ENCODE measurements around the gene PWWP2B.

Gene PWWP2B

DNA sequence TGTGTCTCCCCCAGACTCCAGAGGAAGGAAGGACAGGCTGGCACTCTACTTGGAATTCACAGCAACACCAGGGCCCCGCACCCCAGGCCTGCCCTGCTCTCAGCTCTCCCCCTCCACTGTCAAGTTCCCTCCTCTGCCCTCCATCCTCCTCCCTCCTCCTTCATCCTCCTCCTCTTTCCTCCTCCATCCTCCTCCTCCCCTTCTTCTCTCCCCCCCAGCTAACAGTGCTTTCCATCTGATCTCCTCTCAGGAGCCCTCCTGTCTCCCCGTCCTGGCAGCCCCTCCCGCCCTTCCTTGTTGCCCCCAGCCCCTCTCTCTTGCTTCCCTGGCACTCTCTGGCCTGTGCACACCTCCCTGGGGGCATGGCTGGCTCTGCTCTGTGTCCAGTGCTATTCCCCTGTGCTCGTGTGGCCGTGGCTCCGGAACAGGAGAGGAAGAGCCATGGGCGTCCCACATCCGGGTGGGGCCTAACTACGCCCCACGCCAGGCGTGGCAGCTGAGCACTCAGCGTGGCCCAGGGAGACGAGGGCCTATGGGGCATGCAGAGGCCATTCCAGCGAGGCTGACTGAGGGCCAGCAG, 64.2 kb downstream of the PWWP2B start:
- DNase-seq, result no peak

DNA sequence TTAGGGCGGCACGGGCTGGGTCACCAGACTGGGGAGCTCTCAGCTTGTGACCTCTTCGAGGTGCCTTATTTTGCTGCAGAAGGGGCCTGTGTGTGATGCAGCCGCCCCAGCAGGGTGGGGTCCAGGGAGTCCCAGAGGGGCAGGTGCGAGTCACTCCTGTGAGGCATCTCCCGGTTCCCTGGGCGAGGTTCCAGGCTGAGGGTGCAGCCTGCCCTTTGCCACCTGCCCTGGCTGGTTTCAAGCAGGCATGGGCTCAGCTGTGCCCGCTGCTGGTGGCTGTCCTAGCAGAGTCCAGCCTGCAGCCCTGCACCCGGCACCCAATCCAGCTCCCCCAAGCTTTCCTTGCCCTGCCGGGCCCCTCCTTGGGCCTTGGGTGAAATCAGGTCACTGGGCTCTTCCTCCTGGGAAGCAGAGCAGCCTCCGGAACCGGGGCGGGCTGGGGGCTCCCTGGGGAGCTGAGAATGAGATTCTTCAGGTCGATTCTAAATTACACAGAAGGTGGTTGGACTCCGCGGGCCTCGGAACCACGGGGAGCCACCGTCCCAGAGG, 64.8 kb downstream of the PWWP2B start:
- no peak for DNase-seq

DNA sequence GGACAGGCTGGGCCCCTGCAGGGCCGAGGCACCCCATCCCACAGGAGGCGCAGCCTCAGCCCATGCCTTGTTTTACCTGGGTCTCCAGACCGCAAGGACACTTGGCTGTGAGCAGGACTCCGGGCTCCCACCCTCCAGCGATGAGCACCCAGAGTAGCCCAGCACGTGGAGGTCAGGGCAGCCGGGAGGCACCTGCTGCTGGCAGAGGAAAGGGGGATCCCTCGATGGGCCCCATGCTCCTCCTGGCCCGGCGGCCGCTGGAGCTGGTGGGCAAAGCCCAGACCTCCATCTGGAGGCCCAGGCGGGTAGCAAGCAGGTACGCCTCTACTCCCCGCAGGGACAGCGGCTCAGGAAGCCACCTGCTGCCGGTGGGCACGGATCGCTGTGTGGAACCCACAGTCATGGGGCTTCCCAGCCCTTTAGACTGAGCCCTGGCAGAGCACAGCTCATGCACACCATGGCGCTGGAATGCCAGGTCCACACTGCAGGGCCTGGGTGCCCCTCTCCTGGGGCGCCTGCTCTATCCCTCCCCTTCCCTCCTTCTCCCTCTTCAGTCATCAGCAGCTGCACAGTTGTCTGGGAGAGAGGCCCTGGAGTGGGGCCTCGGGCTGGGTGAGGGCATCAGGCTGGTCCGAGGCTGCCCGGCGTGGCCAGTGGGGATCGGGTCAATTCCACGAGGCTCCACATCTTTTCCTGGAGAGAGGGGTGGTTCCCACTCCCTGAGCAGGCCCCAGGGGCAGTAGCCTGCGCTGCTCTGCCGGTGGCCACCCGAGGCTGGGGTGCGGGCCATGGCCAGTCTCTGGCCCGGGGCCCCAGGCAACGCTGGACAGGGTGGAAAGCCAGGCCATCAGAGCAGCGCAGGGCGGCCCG, 65.7 kb downstream of the PWWP2B start:
- DNase-seq, result no peak

DNA sequence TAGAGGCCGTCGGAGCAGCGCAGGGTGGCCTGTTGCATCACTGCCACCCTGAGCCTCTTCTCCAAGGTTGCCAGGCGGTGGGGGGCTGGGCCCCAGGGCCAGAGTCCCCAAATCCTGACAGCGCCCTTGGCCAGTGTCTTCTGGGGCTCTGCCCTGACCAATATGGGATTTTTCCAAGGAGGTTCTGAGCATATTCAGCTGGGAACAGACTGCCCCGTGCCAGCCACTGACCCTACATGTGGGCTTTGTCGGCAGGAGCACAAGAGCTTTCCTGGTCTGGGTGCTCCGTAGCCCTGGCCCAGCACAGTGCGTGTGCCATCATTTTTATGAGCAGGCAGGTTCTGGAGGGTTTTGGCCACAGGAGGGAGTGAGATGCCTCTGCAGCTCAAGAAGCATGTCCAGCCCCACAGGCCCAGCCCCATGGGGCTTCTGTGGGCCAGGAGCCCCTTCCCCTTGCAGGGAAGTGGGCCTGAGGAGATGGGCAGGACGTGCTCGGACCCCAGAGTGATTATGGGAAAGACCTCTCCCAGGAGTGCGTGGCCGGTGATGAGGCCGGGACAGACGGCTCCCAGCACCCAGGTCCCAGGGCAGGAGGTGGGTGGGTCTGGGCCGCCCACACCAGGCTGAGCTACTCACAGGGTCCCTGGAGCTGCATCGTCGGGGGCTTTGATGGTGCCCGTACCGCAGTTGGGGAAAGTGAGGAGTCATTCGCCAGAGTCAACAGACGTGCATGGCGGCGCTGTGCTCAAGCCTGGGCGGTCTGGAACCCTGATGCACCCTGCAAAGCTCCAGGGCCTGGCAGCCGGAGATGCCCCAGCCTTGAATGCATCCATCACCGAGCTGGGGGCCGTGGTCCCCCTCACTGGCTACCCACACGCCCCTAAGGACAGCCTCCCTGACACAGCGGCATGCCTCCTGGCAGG, 66.6 kb downstream of the PWWP2B start:
- no peak for DNase-seq

DNA sequence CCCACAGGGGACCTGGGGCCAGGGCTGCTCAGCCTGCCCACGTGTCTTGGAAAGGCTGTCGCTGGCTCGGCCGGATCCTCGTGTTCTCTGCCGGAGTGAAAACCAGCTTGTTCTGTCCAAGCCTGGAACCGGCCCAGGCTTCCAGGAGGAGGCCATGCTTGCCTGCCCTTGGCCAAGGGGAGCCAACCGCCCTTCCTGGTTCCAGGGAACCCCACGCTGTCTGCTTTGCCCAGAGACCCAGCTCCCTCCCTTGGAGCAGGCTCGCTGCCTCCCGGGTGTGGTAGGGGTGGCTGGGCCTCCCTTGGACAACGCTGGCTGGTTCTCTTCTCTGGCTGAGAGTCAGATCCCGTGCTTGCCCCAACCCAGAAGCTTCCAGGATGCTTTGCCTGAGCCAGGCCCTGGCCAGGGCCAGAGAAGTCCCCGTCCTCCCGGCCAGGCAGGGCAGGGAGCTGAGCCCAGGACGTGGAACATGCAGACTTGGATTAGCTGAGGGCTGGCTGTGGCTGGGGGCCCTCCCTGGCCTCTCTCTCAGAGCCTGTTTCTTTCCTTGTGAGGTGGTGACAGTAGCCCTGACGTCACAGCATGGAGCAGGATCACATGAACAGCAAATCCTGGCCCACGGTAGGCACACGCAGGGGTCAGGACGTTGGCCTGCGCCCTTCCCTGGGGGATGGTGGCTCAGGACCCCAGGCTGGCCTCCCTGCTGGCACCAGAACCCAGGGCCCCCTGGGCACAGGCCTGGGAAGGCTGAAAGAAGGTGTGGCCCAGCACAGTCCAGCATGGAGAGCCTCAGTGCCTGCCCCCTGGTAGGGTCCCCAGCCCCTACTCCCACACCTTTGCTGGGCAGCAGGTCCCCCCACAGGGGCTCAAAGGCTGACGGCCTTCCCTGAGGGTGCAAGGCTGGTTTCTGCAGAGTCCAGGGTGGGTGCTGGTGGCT, 67.5 kb downstream of the PWWP2B start:
- no peak for DNase-seq

DNA sequence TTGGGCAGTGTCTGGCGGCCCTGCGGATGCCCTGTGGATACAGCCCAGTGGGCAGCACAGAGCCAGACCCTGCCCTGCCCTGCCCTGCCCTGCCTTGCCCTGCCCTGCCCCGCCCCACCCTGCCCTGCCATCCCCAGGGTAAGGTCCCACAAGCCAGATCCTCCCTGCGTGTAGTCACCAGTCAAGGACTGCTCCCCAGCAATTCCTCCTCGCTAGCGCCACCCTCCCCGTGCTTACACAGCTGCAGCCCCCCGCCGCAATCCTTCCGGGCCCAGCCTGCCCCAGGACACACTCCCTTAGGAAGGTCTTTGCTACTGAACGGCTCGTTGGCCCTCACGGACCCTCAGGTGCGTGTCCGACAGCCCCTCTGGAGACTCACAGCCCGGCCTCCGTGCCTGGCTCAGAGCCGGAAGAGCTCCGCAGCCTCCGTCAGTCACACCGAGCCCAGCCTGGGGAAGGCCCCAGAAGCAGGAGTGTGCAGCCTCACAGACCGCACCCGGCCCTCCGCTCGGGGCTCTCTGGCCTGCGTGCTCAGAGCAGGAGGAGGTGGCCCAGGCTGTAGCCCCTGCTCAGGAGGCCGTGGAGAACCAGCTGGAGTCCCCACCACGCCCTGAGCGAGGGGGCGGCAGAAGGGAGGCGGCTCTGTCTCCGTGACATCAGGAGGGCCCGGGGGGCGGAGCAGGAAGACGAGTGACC, 68.3 kb downstream of the PWWP2B start:
- DNase-seq, result no peak

DNA sequence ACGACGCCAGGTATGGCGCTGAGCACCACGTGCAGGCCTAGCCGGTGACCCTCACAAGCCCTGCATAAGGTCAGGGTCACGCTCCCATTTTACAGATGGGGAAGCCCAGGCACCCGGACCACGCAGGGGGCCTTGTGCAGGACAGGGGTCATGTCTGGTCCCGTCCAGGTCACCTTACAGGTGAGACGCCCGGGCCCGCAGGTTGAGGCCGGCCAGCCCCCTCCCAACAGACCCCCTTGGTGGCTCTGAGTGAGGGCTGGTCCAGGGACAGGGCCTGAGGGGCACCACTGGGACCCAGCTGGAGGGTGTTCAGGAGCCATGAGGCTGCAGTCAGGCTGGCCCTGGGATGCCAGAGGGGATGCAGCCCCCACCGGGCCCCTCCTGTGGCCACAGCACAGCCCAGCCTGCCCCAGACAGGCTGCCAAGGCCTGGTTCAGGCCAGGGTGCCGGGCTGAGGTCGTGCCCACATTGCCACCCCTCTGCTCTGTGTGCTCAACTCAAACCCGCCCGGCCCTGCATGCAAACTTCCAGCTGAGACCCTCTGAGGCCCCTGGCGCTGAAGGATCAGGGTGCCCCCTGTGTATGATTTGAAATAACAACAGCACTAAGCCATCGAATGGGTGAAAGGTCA, 69.0 kb downstream of the PWWP2B start:
- no peak for DNase-seq

DNA sequence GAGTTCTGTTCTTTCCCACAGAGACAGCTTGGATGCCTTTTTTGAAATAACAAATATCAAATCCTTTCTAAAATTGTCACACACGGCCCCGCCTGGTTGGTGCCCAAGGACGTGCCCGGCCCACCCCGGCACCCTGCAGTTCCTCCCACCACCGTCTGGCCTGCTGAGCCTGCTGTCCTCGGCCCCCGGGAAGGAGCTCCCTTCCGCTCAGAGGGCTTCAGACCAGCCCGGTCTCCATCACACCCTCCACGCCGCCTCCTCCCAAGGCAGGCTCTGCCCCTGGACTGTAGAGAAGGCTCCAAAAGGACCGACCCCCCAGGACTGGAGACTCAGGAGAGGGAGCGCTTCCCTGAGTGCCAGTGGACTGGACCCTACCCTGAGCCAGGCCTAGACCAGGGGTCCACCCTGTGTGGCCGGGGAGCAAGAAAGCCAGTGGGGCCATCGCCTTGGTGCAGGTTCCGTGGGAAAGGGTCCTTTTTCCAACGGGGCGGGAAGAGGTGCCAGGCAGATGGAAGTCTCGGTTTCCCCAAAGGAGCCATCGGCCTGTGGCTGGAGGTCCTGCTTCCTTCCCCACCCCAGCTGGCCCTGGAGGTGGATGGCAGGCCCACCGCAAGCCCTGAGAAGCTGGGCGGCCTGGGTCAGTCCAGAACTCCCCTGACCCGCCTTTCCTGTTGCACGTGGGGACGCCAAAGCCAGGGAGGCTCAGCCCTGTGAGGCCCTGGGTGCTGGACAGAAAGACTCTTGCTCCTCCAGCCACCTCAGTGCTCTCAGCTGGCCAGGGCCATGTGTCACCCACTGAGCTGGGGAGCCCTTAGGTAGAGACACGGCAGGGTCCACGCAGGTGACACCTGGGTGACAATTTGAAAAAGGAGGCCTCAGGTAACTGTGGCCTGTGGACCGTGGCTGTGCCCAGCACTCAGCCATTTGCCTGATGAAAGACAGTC, 69.8 kb downstream of the PWWP2B start:
- no peak for DNase-seq
